Measurements from ENCODE around the gene STK17B.

DNA sequence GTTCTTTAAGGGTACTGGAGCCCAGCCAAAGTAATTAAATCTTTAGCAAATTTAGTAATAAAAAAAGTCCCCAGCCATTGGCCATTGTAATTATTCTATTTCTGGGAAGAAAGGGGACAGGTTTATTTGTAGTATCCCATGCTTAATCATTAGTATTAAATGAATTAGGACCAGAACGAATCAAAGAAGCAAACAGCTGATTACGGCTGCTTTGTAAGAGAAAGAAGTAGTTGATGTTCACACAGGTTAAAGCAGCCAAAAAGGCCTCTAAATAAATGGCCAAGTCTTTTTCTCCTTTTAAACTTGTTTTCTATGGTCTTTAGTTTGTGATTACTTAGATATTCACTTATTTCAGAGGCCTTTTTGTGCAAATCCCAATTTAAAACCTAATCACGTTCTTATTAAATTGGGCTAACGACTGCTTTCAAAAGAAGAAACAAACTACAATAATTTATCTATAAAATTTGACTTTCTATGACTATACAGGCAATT lies 54.1 kb downstream of the STK17B start:
- TF ChIP-seq POLR2A (IDR thresholded peaks at IDR 0.05; ENCODE audit: extremely low read depth, insufficient read length) = no peak
- TF ChIP-seq, protein P1, sequence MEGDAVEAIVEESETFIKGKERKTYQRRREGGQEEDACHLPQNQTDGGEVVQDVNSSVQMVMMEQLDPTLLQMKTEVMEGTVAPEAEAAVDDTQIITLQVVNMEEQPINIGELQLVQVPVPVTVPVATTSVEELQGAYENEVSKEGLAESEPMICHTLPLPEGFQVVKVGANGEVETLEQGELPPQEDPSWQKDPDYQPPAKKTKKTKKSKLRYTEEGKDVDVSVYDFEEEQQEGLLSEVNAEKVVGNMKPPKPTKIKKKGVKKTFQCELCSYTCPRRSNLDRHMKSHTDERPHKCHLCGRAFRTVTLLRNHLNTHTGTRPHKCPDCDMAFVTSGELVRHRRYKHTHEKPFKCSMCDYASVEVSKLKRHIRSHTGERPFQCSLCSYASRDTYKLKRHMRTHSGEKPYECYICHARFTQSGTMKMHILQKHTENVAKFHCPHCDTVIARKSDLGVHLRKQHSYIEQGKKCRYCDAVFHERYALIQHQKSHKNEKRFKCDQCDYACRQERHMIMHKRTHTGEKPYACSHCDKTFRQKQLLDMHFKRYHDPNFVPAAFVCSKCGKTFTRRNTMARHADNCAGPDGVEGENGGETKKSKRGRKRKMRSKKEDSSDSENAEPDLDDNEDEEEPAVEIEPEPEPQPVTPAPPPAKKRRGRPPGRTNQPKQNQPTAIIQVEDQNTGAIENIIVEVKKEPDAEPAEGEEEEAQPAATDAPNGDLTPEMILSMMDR (IDR thresholded peaks at IDR 0.05; ENCODE audit: low read depth, low read length) = no peak

Measured in NB4 (cell line).